GM18867 (cell line): ENCODE data around the gene NTNG1.

ENCODE experiments used
- ATAC-seq: cut with Tn5 transposase; IDR thresholded peaks from one replicate; pipeline ENCODE4 v1.9.1; 2021; ENCODE audit warnings: mild to moderate bottlenecking, moderate library complexity; ENCODE audit not compliant: unreplicated experiment

Gene NTNG1

GRCh38 chr1:107389410-107390396 is 248.9 kb downstream of the NTNG1 start:
- ATAC-seq, result peak; percentile 70

GRCh38 chr1:107394301-107394700 is 253.5 kb downstream of the NTNG1 start:
- ATAC-seq, result no peak

- ATAC-seq, result no peak
These were observed 260.9 kb downstream of the NTNG1 start for GRCh38 chr1:107401704-107402103.

- no peak for ATAC-seq
These were observed 263.9 kb downstream of the NTNG1 start for GRCh38 chr1:107404756-107405155.

- no peak for ATAC-seq
These were observed 264.4 kb downstream of the NTNG1 start for GRCh38 chr1:107405236-107405635.

- ATAC-seq, result no peak
These were observed 266.2 kb downstream of the NTNG1 start for GRCh38 chr1:107407011-107407410.

- ATAC-seq, result no peak
These were observed 272.7 kb downstream of the NTNG1 start for GRCh38 chr1:107413546-107413945.

- no peak for ATAC-seq
These were observed 273.1 kb downstream of the NTNG1 start for GRCh38 chr1:107413951-107414350.

GRCh38 chr1:107414550-107414949 is 273.7 kb downstream of the NTNG1 start:
- no peak for ATAC-seq

GRCh38 chr1:107415241-107415640 is 274.4 kb downstream of the NTNG1 start:
- ATAC-seq, result no peak

- no peak for ATAC-seq
These were observed 278.2 kb downstream of the NTNG1 start for GRCh38 chr1:107419003-107419402.

- ATAC-seq, result no peak
These were observed 282.1 kb downstream of the NTNG1 start for GRCh38 chr1:107422901-107423300.

- ATAC-seq, result peak; percentile 98
These were observed 289.8 kb downstream of the NTNG1 start for GRCh38 chr1:107430540-107431228.

- no peak for ATAC-seq
These were observed 291.3 kb downstream of the NTNG1 start for GRCh38 chr1:107432108-107432507.

- ATAC-seq, result no peak
These were observed 292.2 kb downstream of the NTNG1 start for GRCh38 chr1:107433068-107433467.

- no peak for ATAC-seq
These were observed 293.0 kb downstream of the NTNG1 start for GRCh38 chr1:107433635-107434360.

GRCh38 chr1:107434361-107434693 is 293.5 kb downstream of the NTNG1 start:
- ATAC-seq, result no peak

GRCh38 chr1:107436552-107437241 is 295.9 kb downstream of the NTNG1 start:
- no peak for ATAC-seq

- no peak for ATAC-seq
These were observed 298.7 kb downstream of the NTNG1 start for GRCh38 chr1:107439567-107439966.

- no peak for ATAC-seq
These were observed 301.7 kb downstream of the NTNG1 start for GRCh38 chr1:107442551-107442950.

- no peak for ATAC-seq
These were observed 302.2 kb downstream of the NTNG1 start for GRCh38 chr1:107443027-107443426.
